ENCODE results near the gene IRF4.

The IRF4 gene

DNA sequence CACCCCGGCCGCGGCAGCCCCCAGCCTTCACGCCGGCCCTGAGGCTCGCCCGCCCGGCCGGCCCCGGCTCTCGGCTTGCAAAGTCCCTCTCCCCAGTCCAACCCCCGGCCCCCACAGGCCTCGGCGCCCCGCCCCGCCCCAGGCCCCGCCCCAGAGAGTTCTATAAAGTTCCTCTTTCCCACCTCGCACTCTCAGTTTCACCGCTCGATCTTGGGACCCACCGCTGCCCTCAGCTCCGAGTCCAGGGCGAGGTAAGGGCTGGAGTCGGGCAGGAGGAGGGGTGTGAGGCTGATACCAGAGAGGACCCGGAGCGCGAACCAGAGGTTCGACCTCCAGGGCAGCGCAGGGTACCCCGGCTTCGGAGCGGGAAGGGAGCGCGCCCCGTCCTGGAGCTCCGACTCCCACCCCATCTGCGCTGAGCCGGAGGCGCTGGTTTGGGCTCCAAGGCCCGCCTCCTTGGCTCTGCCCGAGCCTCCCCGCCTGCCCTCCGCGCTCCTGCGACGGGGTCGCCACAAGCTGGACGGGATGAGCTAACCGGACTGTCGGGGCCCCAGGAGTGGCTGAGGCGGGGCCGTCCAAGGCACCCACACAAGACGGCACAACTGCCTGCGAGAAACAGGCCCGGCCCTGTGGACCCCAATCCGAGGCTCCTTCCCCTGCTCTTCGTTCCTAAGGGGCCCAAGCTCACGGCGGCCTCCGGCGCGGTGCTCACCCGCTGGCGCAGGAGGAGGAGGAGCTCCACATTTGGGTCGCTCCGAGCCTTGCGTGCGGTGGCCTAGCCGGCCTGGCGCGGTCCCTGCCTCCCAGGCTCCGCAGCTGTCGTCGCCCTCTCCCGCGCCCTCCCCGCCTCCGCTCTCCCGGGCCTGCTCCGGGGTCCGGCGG, at the start of gene IRF4:
Gene IRF4, plus strand, starts transcription at position 194 of the 882 bp plus-strand sequence. CDS start 1,401 bp downstream, outside the sequence.
- no peak for DNase-seq

DNA sequence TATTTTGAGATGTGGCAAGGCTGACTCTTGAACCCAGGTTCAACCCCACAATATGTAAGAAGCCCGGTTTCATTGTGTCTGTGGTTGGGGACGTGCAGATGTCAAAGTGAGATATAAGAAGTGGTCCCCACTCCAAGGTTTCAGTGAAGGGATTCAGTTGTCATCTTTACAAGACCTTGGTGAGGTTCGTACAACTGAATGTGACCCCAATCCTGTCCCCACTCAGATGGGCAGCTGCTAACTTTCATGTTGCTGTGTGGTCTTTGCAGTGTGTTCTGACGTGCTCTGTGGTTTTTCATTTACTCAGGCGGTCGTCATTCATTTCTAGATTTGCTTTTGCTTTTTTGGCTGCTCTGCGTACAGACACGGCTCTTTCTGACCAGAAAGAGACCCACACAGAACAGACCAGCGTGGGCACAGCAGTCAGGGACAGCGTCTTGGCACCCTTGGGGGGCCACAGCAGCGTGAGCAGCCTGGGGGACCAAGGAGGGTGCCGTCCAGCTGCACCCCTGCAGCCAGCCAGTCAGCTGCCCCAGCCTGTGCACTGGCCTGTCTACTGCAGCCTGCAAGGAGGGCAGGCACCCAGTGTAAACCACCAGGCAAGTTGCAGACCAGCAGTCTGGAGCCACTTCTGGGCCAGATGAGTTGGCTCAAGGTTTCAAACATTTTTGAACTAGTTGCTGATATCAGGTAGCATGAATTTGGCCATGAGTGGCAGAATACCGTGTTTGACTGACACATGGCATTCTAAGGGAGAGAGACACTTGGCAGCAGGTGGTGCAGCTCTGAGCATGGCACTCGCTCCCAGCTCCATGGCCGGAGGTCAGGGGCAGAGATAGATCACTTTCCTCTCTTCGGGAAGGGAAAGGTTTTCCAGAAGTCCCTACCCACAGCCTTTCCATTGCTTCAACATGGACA, 49.4 kb upstream of the IRF4 start:
- DNase-seq = no peak

DNA sequence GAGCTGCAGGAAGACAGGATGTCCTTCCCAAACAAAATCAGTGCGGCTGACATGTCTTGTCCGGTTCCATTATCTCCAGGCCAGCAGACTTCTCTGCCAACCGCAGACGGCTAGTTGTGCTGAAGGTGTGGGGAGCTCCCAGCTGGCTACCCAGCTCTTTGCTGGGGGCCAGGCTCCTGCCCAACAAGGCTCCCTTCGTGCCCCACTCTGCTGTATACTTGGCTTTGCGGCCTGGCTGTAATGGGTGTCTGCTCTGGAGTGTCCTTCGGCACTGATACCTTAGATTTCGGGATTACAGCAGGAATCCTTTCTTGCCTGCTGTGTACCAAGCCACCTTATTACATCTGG, 48.7 kb upstream of the IRF4 start:
- DNase-seq = no peak

DNA sequence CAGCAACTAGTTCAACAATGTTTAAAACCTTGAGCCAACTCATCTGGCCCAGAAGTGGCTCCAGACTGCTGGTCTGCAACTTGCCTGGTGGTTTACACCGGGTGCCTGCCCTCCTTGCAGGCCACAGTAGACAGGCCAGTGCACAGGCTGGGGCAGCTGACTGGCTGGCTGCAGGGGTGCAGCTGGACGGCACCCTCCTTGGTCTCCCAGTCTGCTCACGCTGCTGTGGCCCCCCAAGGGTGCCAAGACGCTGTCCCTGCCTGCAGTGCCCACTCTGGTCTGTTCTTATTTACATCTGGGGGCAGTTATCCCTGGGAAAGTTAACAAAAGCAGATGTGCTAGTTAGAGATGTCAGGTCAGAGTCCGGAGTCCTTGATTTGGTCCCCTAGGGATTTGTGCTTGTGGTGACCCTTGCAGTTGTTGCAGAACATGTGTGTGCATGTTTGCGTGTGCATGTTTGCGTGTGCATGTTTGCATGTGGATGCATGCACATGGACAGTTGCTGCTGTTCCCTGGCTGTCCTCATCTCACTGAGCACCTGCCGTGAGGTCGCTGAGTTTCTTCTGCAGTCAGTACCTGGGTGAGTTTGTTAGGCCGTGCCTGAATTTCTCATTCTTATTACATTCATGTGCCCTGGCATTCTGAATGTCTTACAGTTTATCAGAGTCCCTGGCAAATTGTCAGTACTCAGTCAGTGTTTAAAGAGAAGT, 48.2 kb upstream of the IRF4 start:
- DNase-seq = no peak

DNA sequence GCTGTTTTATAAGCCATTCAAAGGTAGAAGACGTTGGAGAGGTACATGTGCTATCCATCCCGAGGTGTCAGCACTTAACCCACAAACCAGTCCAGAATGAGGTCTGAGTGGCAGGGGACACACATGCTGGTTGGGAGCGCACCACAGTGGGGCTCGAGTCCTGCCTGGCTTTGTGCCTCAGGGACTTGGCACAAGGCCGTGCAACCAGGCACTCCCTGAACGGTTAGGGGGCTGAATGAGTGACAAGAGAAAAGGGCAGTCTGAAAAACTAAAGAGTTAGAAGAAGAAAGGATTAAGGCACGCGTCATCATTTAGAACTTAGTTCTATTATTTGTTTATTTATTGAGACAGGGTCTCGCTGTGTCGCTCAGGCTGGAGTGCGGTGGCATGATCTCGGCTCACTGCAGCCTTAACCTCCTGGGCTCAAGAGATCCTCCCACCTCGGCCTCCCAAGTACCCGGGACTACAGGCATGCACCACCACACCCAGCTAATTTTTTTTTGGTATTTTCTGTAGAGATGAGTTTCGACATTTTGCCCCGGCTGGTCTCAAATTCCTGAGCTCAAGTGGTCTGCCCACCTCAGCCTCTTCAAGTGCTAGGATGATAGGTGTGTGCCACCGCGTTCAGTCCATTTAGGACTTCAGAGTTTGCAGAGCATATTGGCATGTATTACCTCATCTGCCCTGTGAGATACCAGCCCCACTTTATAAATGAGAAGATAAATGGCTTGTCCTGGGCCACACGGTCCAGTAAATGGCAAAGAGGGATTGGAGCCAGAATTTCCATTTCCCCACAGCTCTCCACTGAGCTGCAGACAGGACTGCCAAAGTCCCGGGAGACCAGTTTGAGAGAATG, 47.4 kb upstream of the IRF4 start:
- no peak for DNase-seq

DNA sequence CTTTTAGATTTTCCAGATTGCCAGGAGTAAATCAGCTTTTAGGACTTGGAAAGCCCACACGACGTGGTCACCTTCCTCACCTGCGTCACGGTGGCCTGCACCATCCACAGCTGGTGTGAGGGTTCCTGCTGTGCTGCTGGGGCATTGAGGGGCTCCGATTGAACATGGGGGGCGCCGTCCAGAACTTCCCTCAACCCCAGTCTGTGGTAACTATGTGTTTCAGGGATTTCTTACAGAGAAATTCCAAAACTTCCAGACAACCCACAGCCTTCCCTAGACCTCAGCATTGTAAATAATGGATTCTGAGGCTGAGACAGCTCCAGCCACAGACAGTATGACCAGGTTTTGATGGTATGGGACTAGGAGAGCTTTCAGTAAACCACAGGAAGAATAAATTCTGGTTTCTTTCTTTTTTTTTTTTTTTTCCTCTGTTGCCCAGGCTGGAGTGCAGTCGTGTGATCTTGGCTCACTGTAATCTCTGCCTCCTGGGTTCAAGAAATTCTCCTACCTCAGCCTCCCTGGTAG, 46.7 kb upstream of the IRF4 start:
- DNase-seq = no peak

DNA sequence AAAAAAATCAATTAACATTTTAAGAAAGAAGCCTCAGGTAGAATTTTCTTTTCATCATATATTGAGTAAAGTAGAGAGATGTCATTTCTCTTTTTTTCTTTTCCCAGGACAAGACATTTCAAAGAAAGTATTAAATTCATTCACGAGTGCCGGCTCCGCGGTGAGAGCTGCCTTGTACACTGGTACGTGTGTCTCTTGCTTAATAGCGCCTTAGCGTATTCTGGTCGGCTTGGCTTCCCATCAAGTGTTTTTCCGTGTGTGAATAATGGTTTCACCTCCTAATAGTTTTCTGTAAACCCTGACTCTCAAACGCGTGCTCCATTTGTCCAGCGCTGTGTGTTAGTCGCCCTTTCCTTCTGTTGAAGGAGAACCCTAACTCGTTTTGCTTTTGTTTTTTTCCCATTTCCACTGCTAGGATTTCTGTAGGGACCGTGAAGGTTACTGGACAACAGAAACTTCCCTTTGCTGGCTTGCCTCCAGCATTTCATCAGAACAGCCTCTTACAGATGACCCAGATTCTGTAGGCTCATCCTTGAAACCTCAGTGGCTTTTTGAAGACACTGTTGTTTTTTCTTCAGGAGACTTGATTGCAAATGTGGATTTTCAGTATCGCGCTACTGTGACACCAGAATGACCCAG, 45.7 kb upstream of the IRF4 start:
- DNase-seq = no peak

DNA sequence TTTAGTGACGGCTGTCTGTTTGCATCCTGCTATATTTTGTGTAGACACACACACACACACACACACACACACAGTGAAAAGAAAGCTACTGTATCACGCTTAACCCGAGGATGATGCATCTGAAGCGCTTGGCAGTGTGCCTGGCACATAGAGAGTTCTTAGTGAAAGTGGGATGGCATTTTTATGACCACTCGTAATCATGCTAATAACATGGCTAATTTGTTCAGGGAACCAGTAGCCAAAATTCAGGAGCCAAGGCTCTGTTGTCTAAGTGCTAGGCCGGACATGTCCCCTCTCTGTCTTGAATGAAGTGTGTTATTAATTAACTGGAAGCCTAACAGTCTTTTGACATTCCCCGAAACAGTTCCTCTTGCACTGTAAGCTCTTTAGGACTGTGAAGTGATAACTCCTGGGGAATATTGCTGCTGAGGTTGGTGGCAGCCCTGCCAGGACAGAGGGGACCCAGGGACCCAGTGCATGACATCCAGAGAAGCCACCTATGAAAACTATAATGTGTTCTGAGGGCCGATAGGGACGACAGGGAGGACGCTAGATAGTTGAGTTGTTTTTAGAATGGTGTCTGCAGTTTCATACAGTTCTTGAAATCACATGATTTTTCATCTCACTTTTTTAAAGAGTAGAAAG, 45.0 kb upstream of the IRF4 start:
- no peak for DNase-seq

DNA sequence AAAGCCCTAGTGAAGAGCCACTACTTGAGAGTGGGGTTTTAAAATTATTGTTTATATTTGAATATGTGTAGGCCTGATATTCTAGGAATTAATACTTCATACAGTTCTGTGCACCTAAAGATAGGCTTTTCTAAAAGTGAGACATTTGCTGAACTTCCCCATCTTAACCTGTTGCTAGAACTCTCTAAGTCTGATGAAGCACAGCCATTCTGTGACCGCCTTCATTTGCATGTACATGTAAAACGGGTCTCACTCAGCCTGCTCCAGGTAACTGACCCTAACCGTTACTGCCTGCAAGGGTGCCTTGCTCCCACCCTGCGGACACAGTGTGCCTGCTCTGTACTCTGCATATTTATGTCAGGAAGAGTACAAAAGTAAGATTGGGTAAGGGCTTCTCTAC, 44.3 kb upstream of the IRF4 start:
- no peak for DNase-seq

DNA sequence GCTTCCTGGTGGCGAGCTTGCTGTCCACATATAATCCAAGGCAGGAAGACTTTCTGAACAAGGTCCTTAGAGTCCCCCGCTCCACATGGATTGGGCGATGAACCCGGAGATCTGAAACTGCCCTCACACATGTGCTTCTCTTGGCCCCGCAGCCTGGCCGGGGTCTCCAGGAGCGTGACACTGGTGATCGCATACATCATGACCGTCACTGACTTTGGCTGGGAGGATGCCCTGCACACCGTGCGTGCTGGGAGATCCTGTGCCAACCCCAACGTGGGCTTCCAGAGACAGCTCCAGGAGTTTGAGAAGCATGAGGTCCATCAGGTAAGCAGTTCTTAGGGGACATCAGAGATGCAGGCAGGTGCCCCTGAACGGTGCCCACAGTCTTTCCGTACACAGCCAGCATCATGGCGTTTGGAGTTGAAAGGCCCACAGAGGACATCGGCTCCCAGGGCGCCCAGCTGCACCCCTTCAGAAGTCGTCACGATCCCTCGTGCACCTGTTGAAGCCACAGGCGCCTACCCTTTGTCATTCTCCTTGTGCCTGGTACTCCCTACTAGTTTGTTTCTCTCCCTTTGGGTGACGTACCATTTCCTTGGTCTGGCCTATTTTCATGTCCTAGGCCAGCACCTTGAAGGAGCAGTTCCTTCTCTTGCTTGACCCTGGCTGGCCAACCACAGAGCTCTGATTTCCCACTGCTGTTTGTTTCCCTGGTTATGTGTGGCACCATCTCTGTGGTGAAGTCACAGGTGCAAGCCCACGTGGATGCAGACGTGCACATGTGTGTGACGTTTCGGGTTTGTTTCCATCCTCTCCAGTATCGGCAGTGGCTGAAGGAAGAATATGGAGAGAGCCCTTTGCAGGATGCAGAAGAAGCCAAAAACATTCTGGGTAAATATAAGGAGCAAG, 43.3 kb upstream of the IRF4 start:
- DNase-seq = no peak

DNA sequence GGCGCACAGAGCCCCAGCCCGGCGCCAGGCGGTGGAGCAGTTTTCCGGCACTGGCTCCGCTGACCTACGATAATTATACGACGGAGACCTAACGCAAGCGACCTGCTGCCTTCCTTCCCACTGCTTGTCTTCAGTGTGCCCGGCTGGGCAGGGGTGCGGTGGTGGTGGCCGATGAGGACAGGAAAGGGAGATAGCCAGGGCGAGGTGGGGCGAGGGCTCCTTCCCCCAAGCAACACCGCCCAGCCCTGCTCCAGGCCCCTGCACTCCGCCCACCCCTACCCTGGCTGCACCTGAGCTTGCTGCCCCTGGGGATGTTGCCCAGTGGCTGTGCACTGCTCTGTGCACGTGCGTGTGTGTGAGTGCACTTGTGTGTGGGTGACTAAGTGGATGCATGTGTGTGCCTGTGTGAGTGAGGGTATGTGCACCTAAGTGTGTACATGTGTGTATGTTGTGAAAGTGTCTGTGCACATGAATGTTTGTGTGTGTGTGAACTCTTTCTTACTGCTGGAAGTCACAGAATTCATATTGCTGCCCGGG, 42.6 kb upstream of the IRF4 start:
- no peak for DNase-seq

DNA sequence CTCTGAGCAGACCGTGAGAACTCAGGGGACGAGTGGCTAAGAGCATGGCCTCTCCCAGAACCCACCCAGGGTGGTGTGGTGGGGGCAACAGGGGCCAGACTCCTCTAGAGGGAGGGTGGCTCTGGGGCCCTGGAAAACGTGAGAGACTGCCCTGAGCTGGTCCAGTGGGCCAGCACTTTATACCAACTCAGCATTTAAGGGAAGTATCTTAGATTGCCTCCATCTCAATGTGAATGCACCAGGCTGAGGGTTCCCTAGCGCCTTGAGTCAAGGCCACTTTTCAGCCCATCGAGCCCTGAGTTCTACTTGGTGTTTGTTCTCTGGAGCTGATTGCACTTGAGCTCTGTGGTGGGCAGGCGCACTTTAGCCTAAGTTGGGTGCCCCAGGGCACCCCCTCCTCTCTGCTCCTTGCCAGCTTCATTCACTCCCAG, 42.0 kb upstream of the IRF4 start:
- DNase-seq = no peak

DNA sequence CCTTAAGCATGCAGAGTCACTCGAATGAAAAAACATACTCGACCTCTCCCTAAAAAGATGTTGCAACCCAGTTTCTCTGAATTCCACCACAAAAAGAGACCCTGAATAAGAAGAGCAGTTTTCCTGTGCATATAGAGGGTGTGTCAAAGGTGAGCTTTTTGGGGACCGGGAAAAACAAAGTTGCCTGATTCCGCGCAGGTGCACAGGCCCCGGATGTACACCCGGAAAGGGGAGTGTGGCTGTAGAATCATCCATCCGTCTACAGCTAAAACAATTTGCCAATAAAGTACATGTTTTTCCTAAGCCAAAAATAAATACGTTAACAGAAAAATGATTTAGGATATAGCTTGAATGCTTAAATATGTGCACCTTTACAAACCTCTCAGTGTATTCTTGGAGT, 41.2 kb upstream of the IRF4 start:
- DNase-seq = no peak

DNA sequence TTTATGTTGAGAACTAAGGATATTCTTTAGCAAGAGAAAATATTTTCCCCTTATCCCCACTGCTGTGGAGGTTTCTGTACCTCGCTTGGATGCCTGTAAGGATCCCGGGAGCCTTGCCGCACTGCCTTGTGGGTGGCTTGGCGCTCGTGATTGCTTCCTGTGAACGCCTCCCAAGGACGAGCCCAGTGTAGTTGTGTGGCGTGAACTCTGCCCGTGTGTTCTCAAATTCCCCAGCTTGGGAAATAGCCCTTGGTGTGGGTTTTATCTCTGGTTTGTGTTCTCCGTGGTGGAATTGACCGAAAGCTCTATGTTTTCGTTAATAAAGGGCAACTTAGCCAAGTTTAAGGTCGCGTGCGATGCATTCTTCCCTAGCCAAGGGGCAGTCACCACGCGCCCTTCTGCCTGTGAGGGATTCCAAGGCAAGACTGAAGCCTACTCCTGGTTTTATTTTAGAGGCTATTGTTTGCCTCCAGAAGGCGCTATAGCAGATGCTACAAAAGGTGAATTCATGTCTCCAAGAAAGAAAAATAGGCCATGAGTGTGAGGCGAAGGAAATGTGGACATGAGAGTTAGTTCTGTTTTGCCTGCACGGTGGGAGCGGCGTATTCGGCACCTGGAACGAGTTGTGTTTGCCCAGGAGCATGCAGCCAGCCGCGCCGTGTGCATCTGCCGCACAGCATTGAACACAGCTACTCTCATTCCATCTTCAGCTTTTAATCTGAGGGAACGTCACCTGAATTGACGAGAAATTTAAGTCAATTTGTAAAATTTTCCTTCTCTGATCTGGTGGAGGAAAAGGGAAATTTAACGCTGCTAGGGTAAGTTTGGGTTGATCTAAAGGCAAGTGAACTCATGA, 40.3 kb upstream of the IRF4 start:
- DNase-seq = no peak

DNA sequence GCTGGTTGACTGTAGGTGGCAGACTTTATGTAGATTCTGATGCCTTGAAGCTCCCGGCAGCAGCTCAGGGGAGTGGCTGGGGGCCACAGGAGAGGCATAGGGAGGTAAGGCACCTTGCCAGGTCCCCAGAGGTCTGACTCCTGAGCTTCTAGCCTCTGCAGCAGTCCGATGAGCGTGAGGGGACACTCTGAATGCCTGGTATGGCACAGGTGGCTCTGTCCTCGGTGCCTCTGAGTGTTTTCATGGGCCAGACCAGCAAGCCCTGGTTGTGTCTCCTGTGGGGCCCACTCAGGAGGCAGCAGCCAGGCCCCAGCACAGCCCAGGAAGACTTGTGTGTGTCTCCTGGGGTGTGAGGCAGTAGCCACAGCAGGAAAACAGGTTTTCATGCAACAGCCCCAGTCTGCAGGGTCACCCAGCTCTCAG, 39.7 kb upstream of the IRF4 start:
- no peak for DNase-seq

DNA sequence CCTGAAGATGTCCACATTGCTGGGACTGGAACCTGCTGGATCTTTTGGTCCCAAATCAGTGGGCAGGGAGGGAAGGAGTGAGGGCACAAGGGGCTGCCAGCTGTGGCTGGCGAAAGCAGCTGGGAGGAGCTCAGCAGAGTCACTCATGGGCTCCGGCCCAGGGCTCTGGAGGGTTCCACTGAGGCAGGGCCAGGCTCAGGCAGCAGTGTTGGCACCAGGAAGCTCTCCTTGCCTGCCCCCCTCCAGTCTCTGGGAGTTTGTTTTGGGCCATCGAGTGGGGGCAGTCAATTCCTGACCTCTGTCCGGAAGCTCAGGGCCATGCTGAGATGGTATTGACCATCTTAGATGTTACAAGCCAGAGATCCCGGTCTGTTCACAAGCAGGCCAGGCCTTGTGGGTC, 39.1 kb upstream of the IRF4 start:
- no peak for DNase-seq

DNA sequence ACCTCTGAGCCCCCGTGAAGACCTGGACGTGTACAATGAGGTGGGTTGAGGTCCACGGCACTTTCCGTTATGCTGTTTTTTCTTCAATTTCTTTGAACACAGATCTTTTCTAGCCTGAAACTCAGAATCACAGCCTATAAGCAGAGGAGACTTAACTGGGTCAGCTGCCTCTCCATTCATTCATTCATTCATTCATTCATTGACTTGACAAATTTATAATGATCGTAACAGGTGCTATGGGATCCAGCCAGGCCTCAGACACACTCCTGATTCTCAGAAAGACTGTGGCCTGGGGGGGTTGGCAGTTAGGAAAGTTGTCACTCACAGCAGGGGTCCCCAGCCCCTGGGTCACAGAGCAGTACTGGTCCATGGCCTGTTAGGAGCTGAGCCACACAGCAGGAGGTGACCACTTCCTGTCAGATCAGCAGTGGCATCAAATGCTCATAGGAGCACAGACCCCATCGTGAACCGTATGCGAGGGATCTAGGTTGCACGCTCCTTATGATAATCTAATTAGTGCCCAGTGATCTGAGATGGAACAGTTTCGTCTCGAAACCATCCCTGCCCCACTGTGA, 38.6 kb upstream of the IRF4 start:
- DNase-seq = no peak

Measured in NCI-H187 (cell line).